Measurements from ENCODE around the gene POR.
"Not testable (repeated sequence)": the region's sequence is repeated elsewhere in the genome, so short reads cannot be mapped to it uniquely, and the experiment has no call there.

POR gene

DNA sequence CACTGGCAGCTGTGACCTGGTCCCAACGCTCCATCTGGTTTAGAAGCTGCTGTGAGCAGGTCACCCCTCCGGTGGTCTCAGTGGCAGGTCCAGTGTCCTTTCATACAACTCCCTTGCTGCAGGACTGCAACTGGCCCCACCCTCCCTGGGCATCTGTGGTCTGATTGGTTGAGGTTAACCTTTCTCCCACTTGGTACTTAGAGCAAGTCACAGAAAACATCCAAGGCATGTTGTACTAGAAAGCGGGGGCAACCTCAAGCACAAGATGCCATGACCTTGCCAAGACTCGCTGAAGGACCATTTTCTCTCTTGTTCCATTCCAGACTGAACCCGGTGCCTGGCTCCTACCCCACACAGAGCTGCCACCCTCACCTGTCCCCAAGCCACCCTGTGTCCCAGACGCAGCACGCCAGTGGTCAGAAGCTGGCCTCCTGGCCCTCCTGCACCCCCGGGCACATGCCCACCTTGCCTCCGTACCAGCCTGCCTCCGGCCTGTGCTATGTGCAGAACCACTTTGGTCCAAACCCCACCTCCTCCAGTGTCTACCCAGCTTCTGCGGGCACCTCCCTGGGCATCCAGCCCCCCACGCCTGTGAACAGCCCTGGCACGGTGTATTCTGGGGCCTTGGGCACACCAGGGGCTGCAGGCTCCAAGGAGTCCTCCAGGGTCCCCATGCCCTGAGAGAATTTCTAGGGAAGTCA is 27.1 kb upstream of the POR start:
- no peak for DNase-seq

DNA sequence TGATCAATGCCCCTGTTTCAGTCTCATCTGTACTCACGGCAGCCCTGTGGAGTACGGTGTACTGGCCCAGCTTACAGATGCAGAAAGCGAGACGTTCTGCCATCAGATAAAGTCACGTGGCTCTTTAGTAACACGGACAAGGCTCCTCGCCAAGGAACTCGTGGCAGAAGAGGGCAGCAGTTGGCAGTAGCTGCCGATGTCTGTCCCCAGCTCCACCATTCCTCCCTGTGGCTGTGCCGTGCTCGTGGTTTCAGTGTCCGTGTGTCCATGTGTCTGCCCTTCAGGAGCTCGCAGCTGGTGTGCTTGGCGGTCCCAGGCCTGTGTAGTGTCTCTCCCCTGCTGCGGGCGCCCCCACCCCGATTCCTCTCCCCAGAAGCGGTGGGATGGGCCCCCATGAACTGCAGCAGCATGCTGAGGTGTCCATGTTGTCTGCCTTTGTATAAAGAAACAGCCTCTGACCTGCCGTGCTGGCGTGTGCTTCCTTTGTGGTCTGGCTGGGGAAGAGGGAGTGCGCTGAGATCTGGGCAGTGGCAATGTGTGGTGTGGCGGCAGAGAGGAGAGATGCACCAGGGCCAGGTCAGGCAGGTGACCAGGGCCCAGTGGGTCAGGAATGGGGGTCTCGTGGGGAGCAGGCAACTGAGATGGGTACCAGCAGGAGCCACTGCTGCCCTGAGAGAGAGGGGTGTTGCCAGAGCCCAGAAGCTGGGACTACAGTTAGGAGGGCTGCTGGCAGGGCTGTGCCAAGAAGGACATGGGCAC is 26.3 kb upstream of the POR start:
- DNase-seq, result no peak

DNA sequence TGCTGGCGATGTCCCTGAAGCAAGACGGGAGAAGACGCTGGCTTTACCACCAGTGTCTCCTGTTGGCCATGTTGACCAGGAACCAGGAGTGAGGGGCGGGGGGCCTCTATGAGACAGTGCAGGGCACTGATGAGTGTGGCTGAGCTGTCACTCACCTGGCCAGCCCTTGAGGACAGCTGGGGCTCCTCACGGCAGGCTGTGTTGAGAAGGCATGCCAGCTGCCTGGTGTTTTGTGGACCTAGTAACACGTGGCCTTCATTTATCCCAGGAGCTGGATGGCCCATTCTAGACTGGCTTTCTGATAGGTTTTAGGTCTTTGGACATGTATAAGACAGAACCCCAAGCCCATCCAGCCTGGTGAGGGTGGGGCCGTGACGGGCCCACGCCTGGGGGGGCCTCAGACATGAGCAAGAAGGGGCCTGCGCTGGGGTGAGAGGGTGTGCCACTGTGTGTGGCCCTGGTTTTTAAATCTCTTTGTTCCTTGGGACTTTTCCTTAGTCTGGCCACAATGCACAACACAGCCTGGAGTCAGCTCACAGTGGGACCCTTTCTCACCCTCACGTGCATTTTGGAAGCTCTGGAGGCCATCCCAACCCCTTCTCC is 25.6 kb upstream of the POR start:
- DNase-seq, result peak; percentile 69

DNA sequence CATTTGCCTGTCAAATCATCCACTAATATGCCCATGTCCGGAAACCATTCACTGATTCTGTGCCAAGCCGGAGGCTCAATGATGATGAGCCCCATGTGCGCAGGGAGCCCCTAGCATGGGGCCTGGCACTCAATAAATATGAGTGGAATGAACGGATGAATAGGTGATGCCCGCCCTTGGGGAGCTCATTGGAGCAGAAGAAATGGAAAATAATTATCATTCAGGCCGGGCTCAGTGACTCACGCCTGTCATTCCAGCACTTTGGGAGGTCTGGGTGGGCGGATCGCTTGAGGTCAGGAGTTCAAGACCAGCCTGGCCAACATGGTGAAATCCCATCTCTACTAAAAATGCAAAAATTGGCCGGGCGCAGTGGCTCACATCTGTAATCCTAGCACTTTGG is 25.1 kb upstream of the POR start:
- no peak for DNase-seq

DNA sequence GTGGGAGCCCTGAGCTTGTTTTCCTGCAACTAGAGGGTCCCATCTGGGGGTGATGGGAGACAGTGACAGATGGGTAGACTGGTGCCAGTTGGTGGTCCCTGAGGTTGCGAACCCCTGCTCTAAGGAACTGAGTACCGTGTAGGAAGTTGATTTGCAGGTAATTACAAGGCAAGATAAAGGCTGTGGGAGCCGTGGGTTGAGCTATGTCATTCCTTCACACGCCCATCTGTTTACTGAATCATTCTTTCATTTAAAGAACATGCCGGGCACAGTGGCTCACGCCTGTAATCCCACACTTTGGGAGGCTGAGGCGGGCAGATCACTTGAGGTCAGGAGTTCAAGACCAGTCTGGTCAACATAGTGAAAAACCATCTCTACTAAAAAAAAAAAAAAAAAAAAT is 23.7 kb upstream of the POR start:
- DNase-seq, result not testable (repeated sequence)

DNA sequence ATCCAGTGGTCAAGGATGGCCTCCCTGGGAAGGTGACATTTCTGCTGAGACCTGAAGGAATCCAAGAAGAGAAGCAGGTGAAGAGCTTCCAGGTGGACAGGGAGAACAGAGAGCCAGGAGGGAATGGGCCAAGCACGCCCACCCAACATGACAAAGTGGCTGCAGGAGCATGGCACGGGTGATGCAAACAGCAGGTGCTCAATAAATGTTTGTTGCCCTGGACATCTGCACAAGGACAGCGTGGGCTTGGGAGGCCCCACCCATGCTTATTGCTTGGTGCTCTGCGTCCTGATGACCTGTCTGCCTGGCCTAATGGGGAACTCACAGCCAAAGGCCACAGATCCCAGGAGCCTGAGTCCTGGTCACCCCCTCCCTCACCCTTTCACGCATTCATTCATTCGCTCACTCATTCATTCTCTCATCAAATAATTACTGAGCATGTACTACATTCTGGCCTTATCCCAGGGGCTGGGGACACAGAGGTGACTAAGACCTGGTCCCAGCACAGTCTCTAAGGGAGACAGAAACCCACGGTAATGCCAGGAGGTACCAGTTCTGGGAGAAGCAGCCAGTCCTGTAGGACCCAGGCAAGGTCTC is 23.0 kb upstream of the POR start:
- no peak for DNase-seq

DNA sequence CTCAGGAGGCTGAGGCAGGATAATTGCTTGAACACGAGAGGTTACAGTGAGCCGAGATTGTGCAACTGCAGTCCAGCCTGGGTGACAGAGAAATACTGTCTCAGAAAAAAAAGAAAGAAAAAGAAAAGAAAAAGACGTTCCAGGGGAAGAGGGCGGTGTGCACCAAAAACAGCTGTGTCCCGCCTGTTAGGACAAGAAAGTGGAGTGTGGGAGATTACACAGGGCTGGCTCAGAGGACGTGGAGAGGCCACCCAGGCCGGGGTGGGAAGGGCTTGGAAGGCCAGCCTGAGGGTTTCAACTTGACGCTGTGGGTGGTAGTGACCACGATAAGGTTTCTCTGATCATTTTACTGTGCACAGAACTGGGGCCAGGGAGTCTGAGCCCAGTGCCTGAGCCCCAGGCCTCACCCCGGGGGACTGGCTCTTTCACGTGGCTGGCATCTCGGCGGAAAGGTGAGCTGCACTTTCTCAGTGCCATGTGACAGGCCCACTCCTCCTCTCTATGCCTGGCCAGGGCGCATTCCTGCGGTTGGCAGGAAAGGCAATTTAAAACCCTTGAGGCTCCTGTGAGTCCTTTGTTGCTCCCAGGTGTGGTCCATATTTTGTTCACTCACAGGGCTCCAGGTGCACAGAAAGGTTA is 22.2 kb upstream of the POR start:
- peak; percentile 62 for DNase-seq

DNA sequence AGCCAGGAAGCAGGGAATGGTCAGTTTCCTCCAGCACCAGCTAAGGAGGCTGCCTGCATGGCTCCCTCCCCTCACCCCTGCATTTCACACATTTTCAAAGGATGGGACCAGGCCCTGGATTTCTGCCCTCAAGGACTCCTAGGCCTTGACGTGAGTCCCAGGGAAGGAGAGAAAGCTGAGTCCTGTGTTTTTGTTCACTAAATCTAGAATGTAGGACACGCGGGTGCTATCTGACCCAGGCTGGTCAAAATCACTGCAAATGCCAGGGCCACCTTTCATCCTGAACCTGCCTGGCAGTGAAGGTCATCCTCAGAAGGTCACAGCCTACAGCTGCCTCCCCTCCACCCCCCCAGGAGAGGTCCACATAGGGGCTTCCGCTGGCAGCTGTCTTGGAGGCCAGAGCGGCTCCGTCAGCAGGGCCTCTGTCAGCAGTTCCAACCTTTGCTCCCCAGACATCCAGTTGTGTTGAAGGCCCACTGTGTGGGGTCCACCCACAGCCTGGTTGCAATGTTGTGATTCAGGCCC is 18.1 kb upstream of the POR start:
- DNase-seq, result no peak

DNA sequence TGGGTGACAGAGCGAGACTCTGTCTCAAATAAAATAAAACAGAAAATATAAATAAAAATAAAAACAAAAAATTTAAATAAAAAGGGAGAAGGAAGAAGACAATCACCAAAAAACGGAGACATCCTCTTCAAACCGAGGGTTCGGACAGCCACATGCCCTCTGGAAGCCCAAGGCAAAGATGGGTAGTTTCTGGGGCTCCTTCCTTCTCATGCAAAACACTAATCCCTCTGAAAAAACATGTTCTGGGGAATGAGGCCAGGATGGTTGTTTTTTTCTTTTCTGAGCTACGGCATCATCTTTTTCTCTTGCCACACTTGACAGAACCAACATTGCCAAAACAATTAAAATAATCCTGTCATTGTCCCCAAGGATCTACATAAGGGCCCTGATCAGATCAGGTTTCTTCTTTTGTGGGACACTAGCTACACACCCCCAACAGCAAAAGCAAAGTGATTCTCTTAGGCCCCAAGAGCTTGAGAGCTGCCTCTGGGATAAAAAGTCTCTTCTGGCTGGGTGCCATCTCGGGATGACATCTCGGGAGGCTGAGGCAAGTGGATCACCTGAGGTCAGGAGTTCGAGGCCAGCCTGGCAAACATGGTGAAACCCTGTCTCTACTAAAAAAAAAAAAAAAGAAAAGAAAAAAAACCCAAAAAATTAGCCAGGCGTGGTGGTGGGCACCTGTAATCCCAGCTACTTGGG is 14.2 kb upstream of the POR start:
- peak; percentile 58 for DNase-seq

DNA sequence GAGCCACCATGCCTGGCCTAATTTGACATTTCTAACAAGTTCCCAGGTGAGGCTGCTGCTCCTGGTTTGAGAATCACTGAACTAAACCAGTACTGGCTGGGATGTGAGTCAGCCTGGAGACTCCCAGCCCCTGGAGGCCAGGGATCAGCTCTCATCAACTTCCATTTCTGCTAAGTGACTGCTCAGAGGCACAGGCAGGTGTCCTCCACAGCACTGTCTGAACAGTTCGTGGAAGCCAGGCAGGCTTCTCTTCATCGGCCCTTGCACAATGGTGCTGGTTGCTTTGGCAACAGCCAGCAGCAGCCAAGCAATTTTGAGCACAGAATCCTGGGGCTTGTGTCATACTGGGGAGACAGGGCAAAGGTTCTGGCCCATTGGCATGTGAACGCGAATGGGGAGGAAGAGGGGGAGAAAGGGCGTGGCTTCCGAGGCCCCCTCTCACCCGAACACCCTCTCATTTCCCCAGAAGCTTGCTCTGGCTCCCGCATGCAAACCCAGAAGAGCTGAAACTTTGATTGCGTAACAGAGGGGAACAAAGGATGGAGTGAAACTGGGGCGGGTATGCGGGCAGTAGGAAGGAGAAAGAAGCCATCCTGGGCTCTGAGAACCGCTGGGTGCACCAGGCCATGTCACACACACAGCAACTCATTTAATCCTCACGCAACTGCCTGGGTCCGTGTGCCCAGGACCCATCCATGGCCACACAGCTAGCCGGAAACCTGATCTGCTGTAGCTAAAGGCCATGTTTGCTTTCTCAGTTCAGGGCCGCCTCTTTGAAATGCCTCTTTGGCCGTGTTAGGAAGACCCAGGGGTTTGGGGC is 9.0 kb upstream of the POR start:
- peak; percentile 99 for DNase-seq

DNA sequence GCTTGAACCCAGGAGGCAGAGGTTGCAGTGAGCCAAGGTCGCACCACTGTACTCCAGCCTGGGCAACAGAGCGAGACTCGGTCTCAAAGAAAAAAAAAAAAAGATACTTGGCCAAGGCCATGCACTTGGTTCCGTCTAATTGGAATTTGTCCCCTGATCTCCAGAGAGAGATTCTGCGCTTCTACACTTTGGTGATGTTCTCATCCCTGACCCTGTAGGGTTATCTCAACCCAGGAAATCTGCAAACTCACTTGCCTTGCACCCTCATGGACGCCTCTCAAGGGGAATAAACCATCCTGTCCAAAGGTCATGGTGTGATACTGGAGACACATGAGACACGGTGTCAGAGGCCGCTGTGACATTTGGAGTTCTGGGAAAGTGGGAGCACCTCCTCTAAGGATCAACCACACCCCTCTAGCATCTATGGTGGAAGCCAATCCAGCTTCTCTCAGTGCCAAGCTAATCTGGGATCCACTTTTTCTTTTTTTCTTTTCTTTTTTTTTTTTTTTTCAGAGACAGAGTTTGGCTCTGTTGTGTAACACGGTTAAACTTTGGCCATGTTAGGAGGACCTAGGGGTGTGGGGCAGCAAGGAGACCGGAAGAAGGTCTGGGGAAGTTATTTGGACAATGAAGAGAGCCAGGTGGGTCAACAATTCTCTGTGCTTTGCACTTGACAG is 7.8 kb upstream of the POR start:
- DNase-seq, result peak; percentile 85

DNA sequence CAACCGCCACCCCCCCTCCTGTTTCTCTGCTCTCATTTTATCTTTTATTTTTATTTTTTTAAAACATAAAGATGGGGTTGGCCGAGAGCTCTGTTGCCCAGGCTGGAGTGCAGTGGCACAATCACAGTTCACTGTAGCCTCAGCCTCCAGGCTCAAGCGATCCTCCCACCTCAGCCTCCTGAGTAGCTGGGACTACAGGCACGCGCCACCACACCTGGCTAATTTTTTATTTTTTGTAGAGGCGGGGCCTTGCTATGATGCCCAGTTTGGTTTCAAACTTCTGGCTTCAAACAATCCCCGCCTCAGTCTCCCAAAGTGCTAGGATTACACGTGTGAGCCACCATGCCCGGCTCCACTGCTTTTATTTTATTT is 7.3 kb upstream of the POR start:
- not testable (repeated sequence) for DNase-seq

DNA sequence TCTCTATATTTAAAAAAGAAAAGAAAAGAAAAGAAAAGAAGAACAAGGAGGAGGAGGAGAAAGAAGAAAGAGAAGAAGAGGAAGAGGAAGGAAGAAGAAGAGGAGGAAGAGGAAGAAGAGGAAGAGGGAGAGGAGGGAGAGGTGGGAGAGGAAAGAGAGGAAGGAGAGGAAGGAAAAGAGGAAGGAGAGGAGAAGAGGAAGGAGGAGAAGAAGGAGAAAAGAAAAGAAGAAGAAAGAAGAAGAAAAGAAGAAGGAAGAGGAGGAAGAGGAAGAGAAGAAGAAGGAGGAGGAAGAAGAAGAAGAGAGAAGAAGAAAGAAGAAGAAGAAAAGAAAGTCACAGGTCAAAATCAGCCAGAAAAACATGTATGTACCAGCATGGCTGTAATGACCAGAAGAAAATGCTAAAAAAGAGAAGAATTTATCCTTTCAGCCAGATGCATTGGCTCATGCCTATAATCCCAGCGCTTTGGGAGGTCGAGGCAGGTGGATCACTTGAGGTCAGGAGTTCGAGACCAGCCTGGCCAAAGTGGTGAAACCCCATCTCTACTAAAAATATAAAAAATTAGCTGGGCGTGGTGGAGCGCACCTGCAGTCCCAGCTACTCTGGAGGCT is 5.3 kb upstream of the POR start:
- DNase-seq, result no peak

DNA sequence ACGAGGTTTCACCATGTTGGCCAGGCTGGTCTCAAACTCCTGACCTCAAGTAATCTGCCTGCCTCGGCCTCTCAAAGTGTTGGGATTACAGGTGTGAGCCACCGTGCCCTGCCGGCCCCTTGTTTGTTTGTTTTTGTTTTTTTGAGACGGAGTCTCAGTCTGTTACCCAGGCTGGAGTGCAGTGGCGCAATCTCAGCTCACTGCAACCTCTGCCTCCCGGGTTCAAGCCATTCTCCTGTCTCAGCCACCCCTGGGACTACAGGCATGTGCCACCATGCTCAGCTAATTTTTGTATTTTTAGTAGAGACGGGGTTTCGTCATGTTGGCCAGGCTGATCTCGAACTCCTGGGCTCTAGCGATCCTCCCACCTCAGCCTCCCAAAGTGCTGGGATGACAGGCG is 3.8 kb upstream of the POR start:
- DNase-seq, result not testable (repeated sequence)

DNA sequence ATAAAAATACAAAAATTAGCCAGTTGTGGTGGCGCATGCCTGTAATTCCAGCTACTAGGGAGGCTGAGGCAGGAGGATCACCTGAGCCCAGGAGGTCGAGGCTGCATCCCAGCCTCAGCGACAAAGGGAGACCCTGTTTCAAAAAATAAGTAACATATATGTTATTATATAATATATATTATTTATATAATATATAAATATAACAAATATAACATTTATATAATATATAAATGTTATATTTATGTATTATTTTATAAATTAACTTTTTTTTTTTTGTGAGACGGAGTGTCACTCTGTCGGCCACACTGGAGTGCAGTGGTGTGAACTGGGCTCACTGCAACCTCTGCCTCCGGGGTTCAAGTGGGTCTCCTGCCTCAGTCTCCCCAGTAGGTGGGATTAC is 1.5 kb upstream of the POR start:
- DNase-seq, result no peak

DNA sequence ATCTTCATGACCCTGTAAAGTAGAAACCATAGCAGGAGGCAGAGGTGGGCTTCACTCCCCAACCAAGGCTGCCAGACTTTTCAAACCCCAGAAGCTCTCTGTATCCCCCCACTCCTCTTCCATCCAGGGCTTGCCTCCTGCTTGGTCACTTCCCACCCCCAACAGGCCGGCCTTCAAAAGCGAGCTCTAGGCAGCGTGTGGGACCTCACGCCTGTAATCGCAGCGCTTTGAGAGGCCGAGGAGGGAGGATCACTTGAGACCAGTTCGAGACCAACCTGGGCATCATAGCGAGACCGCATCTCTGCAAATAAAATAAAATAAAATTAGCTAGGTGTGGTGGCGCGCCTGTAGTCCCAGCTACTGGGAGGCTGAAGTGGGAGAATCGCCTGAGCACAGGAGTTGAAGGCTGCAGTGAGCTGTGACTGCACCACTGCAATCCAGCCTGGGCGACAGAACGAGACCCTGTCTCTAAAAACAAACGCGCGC is 743 bp upstream of the POR start:
- no peak for DNase-seq

DNA sequence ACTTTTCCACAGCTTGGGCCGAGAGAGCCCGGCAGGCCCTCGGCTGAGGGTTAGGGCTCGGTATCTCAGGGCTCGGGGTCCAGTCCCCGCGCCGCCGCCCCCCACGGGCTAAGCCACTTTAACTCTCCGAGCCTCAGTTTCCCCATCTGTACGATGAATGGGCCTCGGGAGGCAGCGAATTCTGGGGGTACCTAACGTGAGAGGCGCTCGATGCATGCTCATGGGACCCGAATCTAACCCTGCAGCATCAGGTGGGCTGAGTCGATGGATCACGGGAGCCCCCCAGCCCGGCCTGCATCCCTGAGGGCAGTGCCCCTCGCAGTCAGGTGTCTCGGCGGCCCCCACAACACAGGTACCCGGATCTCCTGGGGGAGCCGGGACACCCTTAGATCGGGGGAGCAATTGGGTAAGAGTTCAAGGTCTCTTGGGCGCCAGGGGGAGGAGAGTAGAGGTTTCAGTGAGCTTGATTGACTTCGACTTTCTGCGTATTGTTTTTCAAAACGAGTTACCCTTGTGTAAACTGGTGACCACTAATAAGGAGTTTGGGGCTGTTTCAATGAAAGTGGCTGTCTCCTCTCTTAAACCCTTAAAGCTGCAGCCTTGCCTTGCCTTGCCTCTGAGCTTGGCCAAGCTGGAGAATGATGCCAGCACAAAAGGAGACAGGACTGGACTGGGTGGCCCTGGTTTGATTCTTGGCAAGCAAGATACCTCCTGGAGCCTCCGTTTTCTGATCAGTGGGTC is 631 bp downstream of the POR start:
- DNase-seq, result peak; percentile 66

DNA sequence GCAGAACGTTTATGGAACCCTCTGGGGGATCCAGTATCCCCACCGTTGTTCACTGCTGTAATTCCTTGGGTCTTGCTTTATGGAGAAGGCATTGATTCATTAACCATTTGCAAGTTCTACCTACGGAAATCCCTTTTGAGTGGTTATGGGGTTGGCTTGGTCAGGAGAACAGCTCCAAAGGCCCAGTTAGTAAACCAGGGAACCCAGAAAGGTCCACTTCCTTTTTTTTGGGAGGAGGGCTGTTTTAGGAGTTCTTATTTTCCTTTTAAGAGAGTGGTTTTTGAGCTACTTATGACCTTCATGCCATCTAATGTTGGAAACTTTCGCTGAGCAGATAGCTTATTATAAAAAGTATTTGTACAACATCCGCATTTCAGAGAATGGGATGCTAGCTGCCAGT is 1.3 kb downstream of the POR start:
- no peak for DNase-seq

All from DMS53 (cell line).